Measurements from ENCODE around the gene ANP32E. TPM values are rescaled to one million over a fixed set of nuclear protein-coding genes. Genes with fewer than 3 reads are reported as not detected.
A peak's percentile ranks its signal among the peaks of the same experiment; 100 is the strongest.

Gene ANP32E
- total RNA-seq, 1 donor from 2014 or later: 18.8 TPM

DNA sequence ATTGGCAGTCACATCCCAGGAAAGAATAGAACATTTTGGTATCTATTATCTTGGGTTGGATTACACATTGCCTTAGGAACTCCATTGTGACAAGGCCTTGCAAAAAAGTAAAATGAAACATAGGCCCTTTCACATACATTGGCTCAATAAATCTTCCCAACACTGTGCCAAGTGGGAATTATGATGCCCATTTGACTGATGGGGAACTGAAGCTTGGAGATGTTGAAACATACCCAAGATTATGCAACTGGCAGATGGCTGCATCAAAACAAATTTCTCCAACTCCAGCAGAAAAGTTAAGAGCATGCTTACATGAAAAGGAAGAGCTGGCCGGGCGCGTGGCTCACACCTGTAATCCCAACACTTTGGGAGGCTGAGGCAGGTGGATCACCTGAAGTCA lies 59.3 kb downstream of the ANP32E start:
- FAIRE-seq (no peak), DNase-seq (ENCODE audit: low spot score in 2 of 2) (no peak)

- DNase-seq (ENCODE audit: low spot score in 2 of 2) (no peak), FAIRE-seq (no peak)
Observed at GRCh38 chr1:150173141-150173585, 62.7 kb downstream of the ANP32E start.

GRCh38 chr1:150171801-150172200 lies 64.1 kb downstream of the ANP32E start:
- no peak for FAIRE-seq

DNA sequence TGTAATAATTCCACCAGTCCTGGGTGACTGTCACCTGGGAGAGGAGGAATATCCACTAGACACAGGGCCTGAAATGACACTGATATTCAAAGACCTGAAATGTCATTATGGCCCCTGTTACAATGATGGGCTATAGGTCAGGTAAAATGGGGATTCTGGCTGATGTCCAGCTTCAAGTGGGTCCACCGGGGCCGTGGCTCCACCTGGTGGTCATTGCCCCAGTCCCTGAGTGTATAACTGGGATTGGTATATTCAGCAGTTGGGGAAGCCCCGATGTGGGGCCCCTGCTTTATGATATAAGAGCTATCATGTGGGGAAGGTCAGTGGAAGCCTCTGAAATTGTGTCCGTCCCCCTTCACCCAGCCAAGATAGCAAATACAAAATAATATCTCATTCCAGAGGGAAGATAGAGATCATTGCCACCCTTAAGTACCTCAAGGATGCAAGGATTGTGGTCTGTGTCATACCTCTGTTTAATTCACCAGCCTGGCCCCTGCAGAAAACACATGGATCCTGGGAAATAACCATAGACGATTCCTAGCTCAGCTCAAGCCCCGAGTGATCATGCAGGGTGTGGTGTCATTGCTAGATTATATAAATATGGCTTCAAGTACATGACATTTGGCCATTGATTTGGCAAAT lies 66.8 kb downstream of the ANP32E start:
- FAIRE-seq (no peak), DNase-seq (ENCODE audit: low spot score in 2 of 2) (peak in 1 of 2 donors; percentile 58)

More at GRCh38 chr1:150171801-150172200, 64.1 kb downstream of the ANP32E start:
- DNase-seq (ENCODE audit: low spot score in 2 of 2): no peak

Small RNAs within 50 kb of the gene (small RNA-seq; reads per million reads assigned to genes)
- gene RN7SL480P: not detected
- 4.2 reads per million, percentile 91 among the genes with 10 or more reads in this experiment for gene RNU2-17P

Other genes with a start within 250 kb of the ANP32E start
- gene OTUD7B, start 225.4 kb downstream of the ANP32E start, total RNA-seq: 4.9 TPM
- 70.1 TPM for gene VPS45, start 168.3 kb downstream of the ANP32E start, total RNA-seq
- 76.6 TPM for gene PLEKHO1, start 86.2 kb downstream of the ANP32E start, total RNA-seq
- 0.41 TPM for gene CA14, start 21.7 kb upstream of the ANP32E start, total RNA-seq
- 83.2 TPM for gene APH1A, start 32.9 kb upstream of the ANP32E start, total RNA-seq
- 9.4 TPM for gene C1orf54, start 36.7 kb upstream of the ANP32E start, total RNA-seq
- gene CIART, start 46.4 kb upstream of the ANP32E start, total RNA-seq: 2.0 TPM
- gene MRPS21, start 57.7 kb upstream of the ANP32E start, total RNA-seq: 84.0 TPM
- 37.9 TPM for gene PRPF3, start 85.4 kb upstream of the ANP32E start, total RNA-seq
- gene RPRD2, start 128.0 kb upstream of the ANP32E start, total RNA-seq: 15.5 TPM